GM23338 (cell line): ENCODE data around the gene FBN3. TPM values are rescaled to one million over a fixed set of nuclear protein-coding genes. Genes with fewer than 3 reads are reported as not detected.

Experiments used
- ATAC-seq: fragments of 200-7000 bp; cut with Tn5 transposase; 3 replicates; pipeline ENCODE4 v1.9.1; 2020
- DNase-seq: peaks from one replicate; pipeline ENCODE4 v3.0.0-alpha.2; 2015; ENCODE audit warnings: low spot score
- H2AFZ ChIP-seq: fragments of 200-600 bp; sonication (generic); 2 replicates; pipeline ENCODE4 v1.8.0; 2016; ENCODE audit warnings: antibody characterized with exemption, mild to moderate bottlenecking, moderate library complexity
- H3F3A ChIP-seq: fragments of 200-600 bp; sonication (generic); replicated peaks from 2 replicates; pipeline ENCODE4 v1.8.0; 2017; ENCODE audit warnings: antibody characterized with exemption, mixed run types, low read depth
- H3K27ac ChIP-seq: fragments of 200-600 bp; sonication (generic); 2 replicates; pipeline ENCODE4 v1.6.1; 2016; ENCODE audit warnings: low read depth
- H3K27me3 ChIP-seq: fragments of 200-600 bp; sonication (generic); 2 replicates; pipeline ENCODE4 v1.8.0; 2016; ENCODE audit warnings: mild to moderate bottlenecking, mixed run types, moderate library complexity; ENCODE audit not compliant: insufficient read depth
- H3K36me3 ChIP-seq: fragments of 200-600 bp; sonication (generic); 2 replicates; pipeline ENCODE4 v1.8.0; 2016; ENCODE audit warnings: mild to moderate bottlenecking; ENCODE audit not compliant: insufficient read depth
- H3K4me1 ChIP-seq: fragments of 200-600 bp; sonication (generic); 2 replicates; pipeline ENCODE4 v1.8.0; 2016; ENCODE audit warnings: mild to moderate bottlenecking, moderate library complexity; ENCODE audit not compliant: insufficient read depth
- H3K4me2 ChIP-seq: fragments of 200-600 bp; sonication (generic); 2 replicates; pipeline ENCODE4 v1.7.1; 2017; ENCODE audit warnings: mixed run types
- H3K4me3 ChIP-seq: fragments of 200-600 bp; sonication (generic); 2 replicates; pipeline ENCODE4 v1.6.1; 2016; ENCODE audit warnings: mixed run types
- H3K79me2 ChIP-seq: fragments of 200-600 bp; sonication (generic); replicated peaks from 2 replicates; pipeline ENCODE4 v1.8.0; 2017; ENCODE audit warnings: mild to moderate bottlenecking; ENCODE audit not compliant: insufficient read depth
- H3K9me2 ChIP-seq: fragments of 200-600 bp; sonication (generic); 2 replicates; pipeline ENCODE4 v1.8.0; 2017; ENCODE audit not compliant: insufficient read depth
- H4K20me1 ChIP-seq: fragments of 200-600 bp; sonication (generic); replicated peaks from 2 replicates; pipeline ENCODE4 v1.8.0; 2017; ENCODE audit warnings: mild to moderate bottlenecking; ENCODE audit not compliant: insufficient read depth
- H3K27ac Mint-ChIP-seq: 2 replicates; pipeline ENCODE4 v1.8.0; 2020; ENCODE audit warnings: inconsistent platforms, mild to moderate bottlenecking, moderate library complexity, mixed read lengths
- H3K27me3 Mint-ChIP-seq: 3 replicates; pipeline ENCODE4 v1.8.0; 2022; ENCODE audit warnings: low read depth, mild to moderate bottlenecking, moderate library complexity, mixed read lengths, inconsistent platforms; ENCODE audit not compliant: insufficient read depth, poor library complexity
- H3K36me3 Mint-ChIP-seq: 3 replicates; pipeline ENCODE4 v1.8.0; 2021; ENCODE audit warnings: low read depth, mild to moderate bottlenecking, inconsistent platforms, moderate library complexity, mixed read lengths
- H3K4me1 Mint-ChIP-seq: 3 replicates; pipeline ENCODE4 v1.8.0; 2020; ENCODE audit warnings: mild to moderate bottlenecking, inconsistent platforms, mixed read lengths
- H3K4me3 Mint-ChIP-seq: 3 replicates; pipeline ENCODE4 v1.8.0; 2021; ENCODE audit warnings: moderate library complexity, mild to moderate bottlenecking, inconsistent platforms, mixed read lengths
- H3K9me3 Mint-ChIP-seq: 3 replicates; pipeline ENCODE4 v1.8.0; 2020; ENCODE audit warnings: moderate library complexity, mild to moderate bottlenecking, inconsistent platforms, mixed read lengths
- CREB1 ChIP-seq: fragments of 250-450 bp; sonication (Bioruptor Pico); IDR thresholded peaks from 2 replicates; pipeline ENCODE4 v1.5.0; 2020; ENCODE audit warnings: low read depth, mild to moderate bottlenecking, moderate library complexity
- EZH2 ChIP-seq: fragments of 200-600 bp; sonication (generic); IDR thresholded peaks from one replicate; pipeline ENCODE4 v1.8.0; 2017; ENCODE audit warnings: antibody characterized with exemption, mild to moderate bottlenecking, low read depth; ENCODE audit not compliant: unreplicated experiment
- EZH2phosphoT487 ChIP-seq: fragments of 200-600 bp; sonication (generic); IDR thresholded peaks from one replicate; pipeline ENCODE4 v1.8.1; 2018; ENCODE audit warnings: antibody characterized with exemption; ENCODE audit not compliant: unreplicated experiment
- JUNB ChIP-seq: IDR thresholded peaks from one replicate; pipeline ENCODE4 v1.6.1; 2016; ENCODE audit warnings: antibody characterized with exemption; ENCODE audit not compliant: unreplicated experiment
- NANOG ChIP-seq: IDR thresholded peaks from 2 replicates; pipeline ENCODE4 v1.6.1; 2016; ENCODE audit warnings: antibody characterized with exemption, borderline replicate concordance
- POLR2AphosphoS5 ChIP-seq: IDR thresholded peaks from 2 replicates; pipeline ENCODE4 v1.6.1; 2016; ENCODE audit warnings: antibody characterized with exemption, low read depth
- STAT1 ChIP-seq: IDR thresholded peaks from one replicate; pipeline ENCODE4 v1.6.1; 2016; ENCODE audit warnings: antibody characterized with exemption; ENCODE audit not compliant: unreplicated experiment
- ZNF114 ChIP-seq: fragments of 250-450 bp; sonication (Bioruptor Pico); IDR thresholded peaks from 2 replicates; pipeline ENCODE4 v1.5.0; 2020; ENCODE audit warnings: mild to moderate bottlenecking, moderate library complexity
- ZNF331 ChIP-seq: fragments of 250-450 bp; sonication (Bioruptor Pico); IDR thresholded peaks from 2 replicates; pipeline ENCODE4 v1.5.0; 2020; ENCODE audit warnings: low read depth, mild to moderate bottlenecking, moderate library complexity
- polyA plus RNA-seq: library from polyadenylated mRNA; unstranded; fragments of >200 nt; fragmentation: Nextera tagmentation; extraction: Ambion mirVana; gene quantifications from 2 replicates; pipeline ENCODE4 v1.2.1, GENCODE V29; 2016
- total RNA-seq: library from RNA; depleted of rRNA; stranded (reverse); fragments of >200 nt; shearing (Covaris generic); gene quantifications from 2 replicates; pipeline ENCODE4 v1.2.3, GENCODE V29; 2014
- TF ChIP-seq, protein P1 (sequence below): IDR thresholded peaks from one replicate; pipeline ENCODE4 v1.6.1; 2018; ENCODE audit warnings: antibody characterized with exemption; ENCODE audit not compliant: unreplicated experiment
- TF ChIP-seq, protein P2 (sequence below): IDR thresholded peaks from 2 replicates; pipeline ENCODE4 v1.6.1; 2016; ENCODE audit warnings: antibody characterized with exemption
- TF ChIP-seq, protein P3 (sequence below): fragments of 250-450 bp; sonication (Bioruptor Pico); IDR thresholded peaks from 2 replicates; pipeline ENCODE4 v1.5.0; 2020; ENCODE audit warnings: mild to moderate bottlenecking, moderate library complexity
- TF ChIP-seq, protein P4 (sequence below), 2 experiments: fragments of 200-600 bp in 1 of 2; sonication (generic) in 1 of 2; conservative IDR thresholded peaks; 2 replicates each; pipeline versions ENCODE4 v1.5.1 to v1.6.1; 2016 to 2017; ENCODE audit warnings: antibody characterized with exemption in 2 of 2, low read depth in 2 of 2, mild to moderate bottlenecking in 2 of 2, moderate library complexity in 1 of 2

FBN3 gene
- total and polyA plus RNA-seq, 2 experiments from 2014 or later = 8.5 to 54.5 TPM

DNA sequence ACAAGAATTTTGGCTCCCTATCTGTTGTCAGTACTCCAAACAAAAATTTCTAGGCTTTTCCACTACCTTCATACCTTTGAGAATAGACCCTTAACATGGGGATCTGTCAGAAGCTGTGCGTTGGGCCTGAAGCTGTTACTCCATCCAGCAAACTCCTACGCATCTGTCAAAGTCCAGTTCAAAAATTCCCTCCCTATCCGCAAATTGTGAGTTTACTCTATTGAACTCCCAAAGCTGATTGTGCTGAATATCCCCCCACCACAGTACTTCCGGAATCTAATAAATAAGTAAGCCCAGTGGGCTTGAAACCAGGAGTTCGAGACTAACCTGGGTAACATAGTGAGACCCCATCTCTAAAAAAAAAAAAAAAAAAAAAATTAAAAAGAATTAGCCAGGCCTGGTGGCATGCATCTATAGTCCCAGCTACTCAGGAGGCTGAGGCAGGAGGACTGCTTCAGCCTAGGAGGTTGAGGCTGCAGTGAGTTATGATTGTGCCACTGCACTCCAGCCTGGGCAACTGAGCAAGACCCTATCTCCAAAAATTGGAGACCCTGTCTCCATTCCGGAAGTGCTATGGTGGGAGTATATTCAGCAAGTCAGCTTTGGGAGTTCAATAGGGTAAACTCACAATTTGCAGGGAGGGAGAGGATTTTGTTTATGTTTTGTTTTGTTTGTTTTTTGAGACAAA, 930 bp upstream of the FBN3 start:
- Mint-ChIP-seq H3K27ac (0 out of 2 replicates have a peak overlapping the region, but pooled peaks have one; percentile 48), H3K27me3 (peaks cover 15% of the 10 kb centered on the region), H3K9me3 (no peaks in the 10 kb centered on the region; the same call in 1 of the 3 replicates), H3K4me3 (peak overlapping the region; percentile 76), H3K4me1 (peaks cover 41% of the 10 kb centered on the region), H3K36me3 (peaks cover 17% of the 10 kb centered on the region)
- Histone ChIP-seq H3K4me1 (peaks cover 16% of the 10 kb centered on the region), H3K27ac (peak overlapping the region; percentile 2; the same call in 1 of the 2 replicates), H3K27me3 (no peaks in the 10 kb centered on the region), H4K20me1 (no peaks in the 10 kb centered on the region), H3K9me2 (no peaks in the 10 kb centered on the region), H3K79me2 (peaks cover 17% of the 10 kb centered on the region; the same call in 1 of the 2 replicates), H3F3A (peaks cover 10% of the 10 kb centered on the region), H3K36me3 (no peaks in the 10 kb centered on the region), H2AFZ (no peak overlapping the region), H3K4me2 (peak overlapping the region; percentile 91), H3K4me3 (peak overlapping the region; percentile 87)
- TF ChIP-seq ZNF114 (no peak), EZH2 (no peak), ZNF331 (CRISPR knock-in tag) (no peak), JUNB (no peak), POLR2AphosphoS5 (no peak), CREB1 (CRISPR knock-in tag) (no peak), STAT1 (no peak), NANOG (no peak), EZH2phosphoT487 (no peak)
- TF ChIP-seq, protein P1, sequence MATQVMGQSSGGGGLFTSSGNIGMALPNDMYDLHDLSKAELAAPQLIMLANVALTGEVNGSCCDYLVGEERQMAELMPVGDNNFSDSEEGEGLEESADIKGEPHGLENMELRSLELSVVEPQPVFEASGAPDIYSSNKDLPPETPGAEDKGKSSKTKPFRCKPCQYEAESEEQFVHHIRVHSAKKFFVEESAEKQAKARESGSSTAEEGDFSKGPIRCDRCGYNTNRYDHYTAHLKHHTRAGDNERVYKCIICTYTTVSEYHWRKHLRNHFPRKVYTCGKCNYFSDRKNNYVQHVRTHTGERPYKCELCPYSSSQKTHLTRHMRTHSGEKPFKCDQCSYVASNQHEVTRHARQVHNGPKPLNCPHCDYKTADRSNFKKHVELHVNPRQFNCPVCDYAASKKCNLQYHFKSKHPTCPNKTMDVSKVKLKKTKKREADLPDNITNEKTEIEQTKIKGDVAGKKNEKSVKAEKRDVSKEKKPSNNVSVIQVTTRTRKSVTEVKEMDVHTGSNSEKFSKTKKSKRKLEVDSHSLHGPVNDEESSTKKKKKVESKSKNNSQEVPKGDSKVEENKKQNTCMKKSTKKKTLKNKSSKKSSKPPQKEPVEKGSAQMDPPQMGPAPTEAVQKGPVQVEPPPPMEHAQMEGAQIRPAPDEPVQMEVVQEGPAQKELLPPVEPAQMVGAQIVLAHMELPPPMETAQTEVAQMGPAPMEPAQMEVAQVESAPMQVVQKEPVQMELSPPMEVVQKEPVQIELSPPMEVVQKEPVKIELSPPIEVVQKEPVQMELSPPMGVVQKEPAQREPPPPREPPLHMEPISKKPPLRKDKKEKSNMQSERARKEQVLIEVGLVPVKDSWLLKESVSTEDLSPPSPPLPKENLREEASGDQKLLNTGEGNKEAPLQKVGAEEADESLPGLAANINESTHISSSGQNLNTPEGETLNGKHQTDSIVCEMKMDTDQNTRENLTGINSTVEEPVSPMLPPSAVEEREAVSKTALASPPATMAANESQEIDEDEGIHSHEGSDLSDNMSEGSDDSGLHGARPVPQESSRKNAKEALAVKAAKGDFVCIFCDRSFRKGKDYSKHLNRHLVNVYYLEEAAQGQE = no peak
- TF ChIP-seq, protein P2, sequence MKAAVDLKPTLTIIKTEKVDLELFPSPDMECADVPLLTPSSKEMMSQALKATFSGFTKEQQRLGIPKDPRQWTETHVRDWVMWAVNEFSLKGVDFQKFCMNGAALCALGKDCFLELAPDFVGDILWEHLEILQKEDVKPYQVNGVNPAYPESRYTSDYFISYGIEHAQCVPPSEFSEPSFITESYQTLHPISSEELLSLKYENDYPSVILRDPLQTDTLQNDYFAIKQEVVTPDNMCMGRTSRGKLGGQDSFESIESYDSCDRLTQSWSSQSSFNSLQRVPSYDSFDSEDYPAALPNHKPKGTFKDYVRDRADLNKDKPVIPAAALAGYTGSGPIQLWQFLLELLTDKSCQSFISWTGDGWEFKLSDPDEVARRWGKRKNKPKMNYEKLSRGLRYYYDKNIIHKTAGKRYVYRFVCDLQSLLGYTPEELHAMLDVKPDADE = no peak
- TF ChIP-seq, protein P3, sequence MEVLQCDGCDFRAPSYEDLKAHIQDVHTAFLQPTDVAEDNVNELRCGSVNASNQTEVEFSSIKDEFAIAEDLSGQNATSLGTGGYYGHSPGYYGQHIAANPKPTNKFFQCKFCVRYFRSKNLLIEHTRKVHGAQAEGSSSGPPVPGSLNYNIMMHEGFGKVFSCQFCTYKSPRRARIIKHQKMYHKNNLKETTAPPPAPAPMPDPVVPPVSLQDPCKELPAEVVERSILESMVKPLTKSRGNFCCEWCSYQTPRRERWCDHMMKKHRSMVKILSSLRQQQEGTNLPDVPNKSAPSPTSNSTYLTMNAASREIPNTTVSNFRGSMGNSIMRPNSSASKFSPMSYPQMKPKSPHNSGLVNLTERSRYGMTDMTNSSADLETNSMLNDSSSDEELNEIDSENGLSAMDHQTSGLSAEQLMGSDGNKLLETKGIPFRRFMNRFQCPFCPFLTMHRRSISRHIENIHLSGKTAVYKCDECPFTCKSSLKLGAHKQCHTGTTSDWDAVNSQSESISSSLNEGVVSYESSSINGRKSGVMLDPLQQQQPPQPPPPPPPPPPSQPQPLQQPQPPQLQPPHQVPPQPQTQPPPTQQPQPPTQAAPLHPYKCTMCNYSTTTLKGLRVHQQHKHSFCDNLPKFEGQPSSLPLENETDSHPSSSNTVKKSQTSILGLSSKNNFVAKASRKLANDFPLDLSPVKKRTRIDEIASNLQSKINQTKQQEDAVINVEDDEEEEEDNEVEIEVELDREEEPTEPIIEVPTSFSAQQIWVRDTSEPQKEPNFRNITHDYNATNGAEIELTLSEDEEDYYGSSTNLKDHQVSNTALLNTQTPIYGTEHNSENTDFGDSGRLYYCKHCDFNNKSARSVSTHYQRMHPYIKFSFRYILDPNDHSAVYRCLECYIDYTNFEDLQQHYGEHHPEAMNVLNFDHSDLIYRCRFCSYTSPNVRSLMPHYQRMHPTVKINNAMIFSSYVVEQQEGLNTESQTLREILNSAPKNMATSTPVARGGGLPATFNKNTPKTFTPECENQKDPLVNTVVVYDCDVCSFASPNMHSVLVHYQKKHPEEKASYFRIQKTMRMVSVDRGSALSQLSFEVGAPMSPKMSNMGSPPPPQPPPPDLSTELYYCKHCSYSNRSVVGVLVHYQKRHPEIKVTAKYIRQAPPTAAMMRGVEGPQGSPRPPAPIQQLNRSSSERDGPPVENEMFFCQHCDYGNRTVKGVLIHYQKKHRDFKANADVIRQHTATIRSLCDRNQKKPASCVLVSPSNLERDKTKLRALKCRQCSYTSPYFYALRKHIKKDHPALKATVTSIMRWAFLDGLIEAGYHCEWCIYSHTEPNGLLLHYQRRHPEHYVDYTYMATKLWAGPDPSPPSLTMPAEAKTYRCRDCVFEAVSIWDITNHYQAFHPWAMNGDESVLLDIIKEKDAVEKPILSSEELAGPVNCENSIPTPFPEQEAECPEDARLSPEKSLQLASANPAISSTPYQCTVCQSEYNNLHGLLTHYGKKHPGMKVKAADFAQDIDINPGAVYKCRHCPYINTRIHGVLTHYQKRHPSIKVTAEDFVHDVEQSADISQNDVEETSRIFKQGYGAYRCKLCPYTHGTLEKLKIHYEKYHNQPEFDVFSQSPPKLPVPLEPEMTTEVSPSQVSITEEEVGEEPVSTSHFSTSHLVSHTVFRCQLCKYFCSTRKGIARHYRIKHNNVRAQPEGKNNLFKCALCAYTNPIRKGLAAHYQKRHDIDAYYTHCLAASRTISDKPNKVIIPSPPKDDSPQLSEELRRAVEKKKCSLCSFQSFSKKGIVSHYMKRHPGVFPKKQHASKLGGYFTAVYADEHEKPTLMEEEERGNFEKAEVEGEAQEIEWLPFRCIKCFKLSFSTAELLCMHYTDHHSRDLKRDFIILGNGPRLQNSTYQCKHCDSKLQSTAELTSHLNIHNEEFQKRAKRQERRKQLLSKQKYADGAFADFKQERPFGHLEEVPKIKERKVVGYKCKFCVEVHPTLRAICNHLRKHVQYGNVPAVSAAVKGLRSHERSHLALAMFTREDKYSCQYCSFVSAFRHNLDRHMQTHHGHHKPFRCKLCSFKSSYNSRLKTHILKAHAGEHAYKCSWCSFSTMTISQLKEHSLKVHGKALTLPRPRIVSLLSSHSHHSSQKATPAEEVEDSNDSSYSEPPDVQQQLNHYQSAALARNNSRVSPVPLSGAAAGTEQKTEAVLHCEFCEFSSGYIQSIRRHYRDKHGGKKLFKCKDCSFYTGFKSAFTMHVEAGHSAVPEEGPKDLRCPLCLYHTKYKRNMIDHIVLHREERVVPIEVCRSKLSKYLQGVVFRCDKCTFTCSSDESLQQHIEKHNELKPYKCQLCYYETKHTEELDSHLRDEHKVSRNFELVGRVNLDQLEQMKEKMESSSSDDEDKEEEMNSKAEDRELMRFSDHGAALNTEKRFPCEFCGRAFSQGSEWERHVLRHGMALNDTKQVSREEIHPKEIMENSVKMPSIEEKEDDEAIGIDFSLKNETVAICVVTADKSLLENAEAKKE (CRISPR knock-in tag) = no peak
- TF ChIP-seq, protein P4, sequence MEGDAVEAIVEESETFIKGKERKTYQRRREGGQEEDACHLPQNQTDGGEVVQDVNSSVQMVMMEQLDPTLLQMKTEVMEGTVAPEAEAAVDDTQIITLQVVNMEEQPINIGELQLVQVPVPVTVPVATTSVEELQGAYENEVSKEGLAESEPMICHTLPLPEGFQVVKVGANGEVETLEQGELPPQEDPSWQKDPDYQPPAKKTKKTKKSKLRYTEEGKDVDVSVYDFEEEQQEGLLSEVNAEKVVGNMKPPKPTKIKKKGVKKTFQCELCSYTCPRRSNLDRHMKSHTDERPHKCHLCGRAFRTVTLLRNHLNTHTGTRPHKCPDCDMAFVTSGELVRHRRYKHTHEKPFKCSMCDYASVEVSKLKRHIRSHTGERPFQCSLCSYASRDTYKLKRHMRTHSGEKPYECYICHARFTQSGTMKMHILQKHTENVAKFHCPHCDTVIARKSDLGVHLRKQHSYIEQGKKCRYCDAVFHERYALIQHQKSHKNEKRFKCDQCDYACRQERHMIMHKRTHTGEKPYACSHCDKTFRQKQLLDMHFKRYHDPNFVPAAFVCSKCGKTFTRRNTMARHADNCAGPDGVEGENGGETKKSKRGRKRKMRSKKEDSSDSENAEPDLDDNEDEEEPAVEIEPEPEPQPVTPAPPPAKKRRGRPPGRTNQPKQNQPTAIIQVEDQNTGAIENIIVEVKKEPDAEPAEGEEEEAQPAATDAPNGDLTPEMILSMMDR (conservative IDR thresholded peaks at IDR 0.05; ENCODE audit: low read depth in 2 of 2) = no peak
- no peak for DNase-seq
- no peak for ATAC-seq
